HG03108 (cell line): ENCODE measurements around the gene SLITRK3.

ENCODE experiments used
- ATAC-seq: cut with Tn5 transposase; IDR thresholded peaks from one replicate; pipeline ENCODE4 v1.9.1; 2021; ENCODE audit warnings: moderate library complexity; ENCODE audit not compliant: unreplicated experiment

The SLITRK3 gene, protein sequence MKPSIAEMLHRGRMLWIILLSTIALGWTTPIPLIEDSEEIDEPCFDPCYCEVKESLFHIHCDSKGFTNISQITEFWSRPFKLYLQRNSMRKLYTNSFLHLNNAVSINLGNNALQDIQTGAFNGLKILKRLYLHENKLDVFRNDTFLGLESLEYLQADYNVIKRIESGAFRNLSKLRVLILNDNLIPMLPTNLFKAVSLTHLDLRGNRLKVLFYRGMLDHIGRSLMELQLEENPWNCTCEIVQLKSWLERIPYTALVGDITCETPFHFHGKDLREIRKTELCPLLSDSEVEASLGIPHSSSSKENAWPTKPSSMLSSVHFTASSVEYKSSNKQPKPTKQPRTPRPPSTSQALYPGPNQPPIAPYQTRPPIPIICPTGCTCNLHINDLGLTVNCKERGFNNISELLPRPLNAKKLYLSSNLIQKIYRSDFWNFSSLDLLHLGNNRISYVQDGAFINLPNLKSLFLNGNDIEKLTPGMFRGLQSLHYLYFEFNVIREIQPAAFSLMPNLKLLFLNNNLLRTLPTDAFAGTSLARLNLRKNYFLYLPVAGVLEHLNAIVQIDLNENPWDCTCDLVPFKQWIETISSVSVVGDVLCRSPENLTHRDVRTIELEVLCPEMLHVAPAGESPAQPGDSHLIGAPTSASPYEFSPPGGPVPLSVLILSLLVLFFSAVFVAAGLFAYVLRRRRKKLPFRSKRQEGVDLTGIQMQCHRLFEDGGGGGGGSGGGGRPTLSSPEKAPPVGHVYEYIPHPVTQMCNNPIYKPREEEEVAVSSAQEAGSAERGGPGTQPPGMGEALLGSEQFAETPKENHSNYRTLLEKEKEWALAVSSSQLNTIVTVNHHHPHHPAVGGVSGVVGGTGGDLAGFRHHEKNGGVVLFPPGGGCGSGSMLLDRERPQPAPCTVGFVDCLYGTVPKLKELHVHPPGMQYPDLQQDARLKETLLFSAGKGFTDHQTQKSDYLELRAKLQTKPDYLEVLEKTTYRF

DNA sequence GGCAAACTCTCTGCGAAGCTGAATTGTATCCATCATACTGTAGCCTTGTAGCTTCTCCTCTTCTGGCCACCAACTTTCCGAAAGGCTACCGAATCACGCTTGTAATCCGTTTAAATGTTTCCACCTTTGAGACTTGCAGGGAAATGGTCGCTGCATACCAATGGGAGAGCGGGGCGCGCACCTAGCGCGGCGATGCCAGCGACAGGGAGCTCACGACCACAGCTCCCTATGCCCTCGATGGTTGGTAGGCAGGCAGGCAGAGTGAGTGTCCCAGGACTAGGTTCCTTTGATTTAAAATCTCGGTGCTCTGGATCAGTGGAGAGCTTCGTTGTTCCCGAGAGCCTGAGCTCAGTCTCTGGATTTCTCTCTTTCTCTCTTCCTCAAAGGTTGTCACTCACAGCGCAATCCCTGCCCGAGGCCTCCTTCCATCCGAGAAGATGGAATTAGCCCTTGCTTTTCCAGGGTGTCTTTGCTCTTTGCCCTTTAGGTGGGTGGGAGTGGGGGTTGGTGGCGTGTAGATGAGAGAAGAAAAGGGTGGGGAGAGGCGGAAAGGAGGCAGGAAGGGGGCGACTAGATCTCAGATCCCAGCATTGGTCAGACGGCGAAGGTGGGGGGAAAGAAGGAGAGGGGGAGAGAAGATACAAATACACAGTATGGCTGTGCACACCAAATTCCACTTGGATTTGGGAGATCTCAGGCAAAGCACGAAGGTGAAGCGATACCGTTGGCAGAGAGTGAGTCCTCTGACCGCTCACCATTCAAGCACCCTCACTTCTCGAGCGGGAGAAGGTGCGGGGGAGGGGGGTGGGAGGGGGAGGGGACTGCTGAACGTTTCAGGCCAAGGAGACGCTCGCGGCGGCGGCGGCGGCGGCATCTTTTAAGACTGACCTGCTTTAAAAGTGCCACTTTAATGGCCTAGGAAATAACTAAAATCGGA lies at the start of gene SLITRK3:
Gene SLITRK3, minus strand, starts transcription at position 745 of the 937 bp plus-strand sequence. CDS start 5,554 bp downstream, outside the sequence.
- no peak for ATAC-seq

DNA sequence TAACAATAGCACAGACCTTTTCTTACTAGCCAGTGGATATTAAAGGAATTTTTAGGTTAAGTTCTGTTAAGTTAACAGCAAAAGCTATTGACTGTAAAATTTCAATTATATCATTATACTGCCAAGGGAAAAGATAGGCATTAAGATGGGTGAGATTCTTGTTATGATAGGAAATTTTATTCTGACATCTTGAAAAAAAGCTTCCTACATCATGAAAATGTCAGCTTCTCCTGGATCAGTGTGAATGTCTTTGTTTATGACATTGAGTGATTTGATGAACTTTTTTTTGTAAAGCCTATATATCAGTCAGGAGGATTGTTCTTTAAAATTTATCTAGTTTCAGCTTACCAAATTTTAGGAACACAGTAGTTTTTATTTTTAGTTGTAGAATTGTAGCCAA lies 47.4 kb upstream of the SLITRK3 start:
- ATAC-seq, result no peak

DNA sequence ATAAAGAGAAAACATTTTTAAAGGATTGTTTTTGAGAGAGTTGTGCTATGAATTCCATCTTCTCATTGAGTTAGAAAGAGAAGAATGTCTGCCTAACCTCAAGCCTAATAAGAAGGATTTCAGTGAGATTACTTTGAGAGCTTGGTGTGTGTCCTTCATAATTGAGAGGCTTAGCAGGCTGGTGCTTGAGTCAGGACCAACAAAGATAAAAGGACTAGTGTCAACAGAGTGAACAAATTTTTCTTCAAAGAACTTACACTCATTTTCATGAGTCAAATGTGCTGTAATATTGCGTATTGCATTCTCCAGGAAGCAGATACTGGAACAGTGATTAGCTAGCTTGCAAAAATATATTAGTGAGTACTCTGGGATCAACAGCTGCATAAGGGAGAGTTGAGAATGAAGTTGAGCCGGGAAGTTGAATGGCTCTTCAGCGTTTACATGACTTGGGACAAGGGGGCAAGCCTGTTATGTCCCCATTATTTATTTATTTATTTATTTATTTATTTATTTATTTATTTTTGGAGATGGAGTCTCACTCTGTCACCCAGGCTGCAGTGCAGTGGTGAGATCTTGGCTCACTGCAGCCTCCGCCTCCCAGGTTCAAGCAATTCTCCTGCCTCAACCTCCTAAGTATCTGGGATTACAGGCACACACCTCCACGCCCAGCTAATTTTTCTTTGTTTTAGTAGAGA lies 37.5 kb upstream of the SLITRK3 start:
- no peak for ATAC-seq

GRCh38 chr3:165225604-165226003 lies 29.4 kb upstream of the SLITRK3 start:
- no peak for ATAC-seq

- no peak for ATAC-seq
Measured at GRCh38 chr3:165217739-165218138, 21.6 kb upstream of the SLITRK3 start.

GRCh38 chr3:165212580-165212979 lies 16.4 kb upstream of the SLITRK3 start:
- ATAC-seq, result no peak

GRCh38 chr3:165211721-165212120 lies 15.5 kb upstream of the SLITRK3 start:
- no peak for ATAC-seq

DNA sequence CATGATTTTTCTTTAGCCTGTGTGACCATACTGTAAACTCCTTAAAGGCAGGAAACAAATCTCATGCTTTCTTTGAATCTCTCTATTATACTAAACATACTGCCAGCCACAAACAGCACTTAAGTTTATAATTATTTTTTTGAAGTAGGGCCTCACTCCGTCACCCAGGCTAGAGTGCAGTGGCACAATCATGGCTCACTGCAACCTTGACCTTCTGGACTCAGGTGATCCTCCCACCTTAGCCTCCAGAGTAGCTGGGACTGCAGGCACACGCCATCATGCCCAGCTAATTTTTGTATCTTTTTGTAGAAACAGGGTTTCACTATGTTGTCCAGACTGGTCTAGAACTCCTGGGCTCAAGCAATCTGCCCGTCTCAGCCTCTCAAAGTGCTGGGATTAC lies 14.5 kb upstream of the SLITRK3 start:
- ATAC-seq, result no peak

GRCh38 chr3:165210132-165210531 lies 13.9 kb upstream of the SLITRK3 start:
- ATAC-seq, result no peak

GRCh38 chr3:165206454-165207266 lies 10.5 kb upstream of the SLITRK3 start:
- ATAC-seq, result peak; percentile 93

DNA sequence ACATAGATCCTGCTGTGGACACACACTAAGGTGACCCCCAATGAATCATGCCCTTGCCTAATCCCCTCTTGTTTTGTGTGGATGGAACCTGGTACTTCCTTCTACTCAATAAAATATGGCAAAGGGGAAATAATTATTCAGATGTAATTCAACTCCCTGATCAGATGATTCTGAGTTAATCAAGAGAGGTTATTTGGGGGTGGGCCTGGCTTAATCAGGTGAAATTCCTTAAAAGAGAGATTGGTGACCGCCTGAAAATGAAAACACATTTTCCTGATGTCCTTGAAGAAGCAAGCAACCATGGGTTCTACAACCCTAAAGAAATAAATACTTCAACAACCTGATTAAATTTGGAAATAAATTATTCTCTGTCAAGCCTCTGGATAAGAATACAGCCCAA lies 8.3 kb upstream of the SLITRK3 start:
- no peak for ATAC-seq

GRCh38 chr3:165202995-165203394 lies 6.8 kb upstream of the SLITRK3 start:
- no peak for ATAC-seq

GRCh38 chr3:165201964-165202363 lies 5.8 kb upstream of the SLITRK3 start:
- no peak for ATAC-seq

- no peak for ATAC-seq
Measured at GRCh38 chr3:165197481-165197800, 1.3 kb upstream of the SLITRK3 start.

DNA sequence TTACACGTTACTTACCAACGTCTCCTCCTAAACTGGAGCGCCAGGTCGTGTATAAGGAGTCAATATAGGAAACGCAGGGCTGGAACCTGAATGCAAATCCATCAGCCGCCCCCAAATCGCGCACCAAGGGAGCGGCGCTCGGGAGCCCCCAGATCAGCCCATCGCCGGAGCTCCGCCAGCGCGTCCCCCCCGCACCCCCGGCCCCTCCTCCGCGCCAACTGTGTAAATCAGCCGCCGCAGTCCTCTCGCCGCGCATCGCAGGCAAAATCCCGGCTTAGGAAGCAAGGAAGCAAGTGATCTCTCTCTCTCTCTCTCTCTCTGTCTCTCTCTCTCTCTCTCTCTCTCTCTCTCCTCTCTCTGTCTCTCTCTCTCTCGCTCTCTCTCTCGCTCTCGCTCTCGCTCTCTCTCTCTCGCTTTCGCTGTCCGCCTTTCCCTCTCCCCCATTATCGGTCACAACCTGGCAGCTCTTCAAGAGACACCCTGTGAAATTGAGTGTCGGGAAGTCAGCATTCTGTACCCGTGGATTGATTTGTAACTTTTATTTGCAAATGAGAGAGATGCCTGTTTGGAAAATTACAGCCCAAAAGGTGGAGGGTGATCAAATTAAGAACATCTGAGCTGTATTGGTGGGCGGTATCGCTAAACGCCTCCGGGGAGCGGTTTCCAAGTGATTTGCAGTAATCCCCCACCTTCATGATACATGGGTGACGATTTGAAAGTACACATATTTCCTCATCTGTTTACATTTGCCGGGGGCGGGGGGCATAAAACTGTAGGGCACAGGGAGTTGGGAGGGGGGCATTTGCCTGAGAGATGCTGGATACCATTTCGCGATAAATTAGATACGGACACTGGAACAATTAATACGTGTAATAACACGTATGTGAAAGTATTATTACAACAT lies 645 bp upstream of the SLITRK3 start:
- no peak for ATAC-seq

DNA sequence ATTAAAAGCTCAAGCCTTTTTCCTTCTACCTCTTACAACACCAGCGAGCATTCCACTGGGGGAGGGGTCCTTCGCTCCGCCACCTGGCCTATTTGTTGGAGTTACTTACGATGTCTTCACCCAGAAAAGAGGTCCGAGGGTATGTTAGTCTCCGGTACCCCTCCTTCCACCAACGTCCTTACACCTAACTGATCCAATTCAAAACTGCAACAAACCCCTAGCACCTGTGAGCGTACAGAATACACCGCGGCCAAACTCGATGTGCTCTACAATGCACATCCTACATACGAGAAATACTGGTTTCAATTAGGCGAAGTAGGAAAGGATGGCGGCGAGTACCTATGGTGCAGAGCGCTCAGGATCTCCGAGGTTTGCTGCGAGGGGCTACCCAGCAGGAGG lies 944 bp downstream of the SLITRK3 start:
- no peak for ATAC-seq

GRCh38 chr3:165194511-165195240 lies 1.5 kb downstream of the SLITRK3 start:
- ATAC-seq, result no peak
